Forelimb muscle (tissue), 1 donor: Measurements from ENCODE around the gene SPDYE4. TPM values are rescaled to one million over a fixed set of nuclear protein-coding genes. Genes with fewer than 3 reads are reported as not detected.

ENCODE experiments used
- DNase-seq: peaks from one replicate; pipeline ENCODE4 v3.0.0-alpha.2; 2013; ENCODE audit warnings: low read depth
- polyA plus RNA-seq: library from polyadenylated mRNA; unstranded; fragments of 120-200 nt; gene quantifications from one replicate; pipeline ENCODE4 v1.2.1, GENCODE V29; 2013; ENCODE audit not compliant: insufficient read length

SPDYE4 gene
- polyA plus RNA-seq, 1 donor: not detected

- no peak for DNase-seq
Observed at GRCh38 chr17:8741366-8741765, 17.0 kb downstream of the SPDYE4 start.

GRCh38 chr17:8740486-8740885 is 17.9 kb downstream of the SPDYE4 start:
- DNase-seq: no peak

GRCh38 chr17:8739097-8739496 is 19.2 kb downstream of the SPDYE4 start:
- DNase-seq: no peak

- no peak for DNase-seq
Observed at GRCh38 chr17:8736796-8737195, 21.6 kb downstream of the SPDYE4 start.

GRCh38 chr17:8736362-8736761 is 22.0 kb downstream of the SPDYE4 start:
- no peak for DNase-seq

GRCh38 chr17:8735336-8735939 is 22.9 kb downstream of the SPDYE4 start:
- DNase-seq: no peak

GRCh38 chr17:8734876-8735275 is 23.5 kb downstream of the SPDYE4 start:
- no peak for DNase-seq

- DNase-seq: no peak
Observed at GRCh38 chr17:8732406-8733085, 25.8 kb downstream of the SPDYE4 start.

GRCh38 chr17:8729860-8730259 is 28.5 kb downstream of the SPDYE4 start:
- DNase-seq: no peak

- DNase-seq: no peak
Observed at GRCh38 chr17:8729421-8729820, 28.9 kb downstream of the SPDYE4 start.

GRCh38 chr17:8728971-8729370 is 29.4 kb downstream of the SPDYE4 start:
- no peak for DNase-seq

- DNase-seq: no peak
Observed at GRCh38 chr17:8728251-8728938, 30.0 kb downstream of the SPDYE4 start.

- no peak for DNase-seq
Observed at GRCh38 chr17:8726941-8727555, 31.3 kb downstream of the SPDYE4 start.

- no peak for DNase-seq
Observed at GRCh38 chr17:8725881-8726876, 32.2 kb downstream of the SPDYE4 start.

- DNase-seq: no peak
Observed at GRCh38 chr17:8724451-8724850, 33.9 kb downstream of the SPDYE4 start.

- no peak for DNase-seq
Observed at GRCh38 chr17:8720596-8720995, 37.8 kb downstream of the SPDYE4 start.

GRCh38 chr17:8719291-8720246 is 38.8 kb downstream of the SPDYE4 start:
- DNase-seq: no peak

GRCh38 chr17:8718001-8718563 is 40.3 kb downstream of the SPDYE4 start:
- DNase-seq: no peak

- DNase-seq: no peak
Observed at GRCh38 chr17:8713878-8714277, 44.5 kb downstream of the SPDYE4 start.

- no peak for DNase-seq
Observed at GRCh38 chr17:8713315-8713714, 45.0 kb downstream of the SPDYE4 start.
